GM12873 (cell line): ENCODE results near the gene ZNF609.

Experiments
- CTCF ChIP-seq: IDR thresholded peaks from 2 replicates; pipeline ENCODE4 v1.5.1; 2012; ENCODE audit warnings: low read depth, mild to moderate bottlenecking, moderate library complexity, low read length, control low read depth; ENCODE audit not compliant: insufficient read depth; ENCODE audit errors: missing control alignments

ZNF609 gene

GRCh38 chr15:64574301-64575017 is 114.1 kb downstream of the ZNF609 start:
- TF ChIP-seq CTCF, result no peak

GRCh38 chr15:64580696-64581407 is 120.5 kb downstream of the ZNF609 start:
- TF ChIP-seq CTCF, result no peak

- no peak for TF ChIP-seq CTCF
Measured at GRCh38 chr15:64581408-64581761, 121.0 kb downstream of the ZNF609 start.

GRCh38 chr15:64582202-64582601 is 121.8 kb downstream of the ZNF609 start:
- no peak for TF ChIP-seq CTCF

GRCh38 chr15:64583519-64583918 is 123.1 kb downstream of the ZNF609 start:
- TF ChIP-seq CTCF, result no peak

GRCh38 chr15:64583983-64584382 is 123.6 kb downstream of the ZNF609 start:
- no peak for TF ChIP-seq CTCF

GRCh38 chr15:64586259-64586870 is 126.0 kb downstream of the ZNF609 start:
- no peak for TF ChIP-seq CTCF
